ENCODE measurements around the gene GUSB. TPM values are rescaled to one million over a fixed set of nuclear protein-coding genes. Genes with fewer than 3 reads are reported as not detected.
A peak's percentile ranks its signal among the peaks of the same experiment; 100 is the strongest.
"Not testable (repeated sequence)": the region's sequence is repeated elsewhere in the genome, so short reads cannot be mapped to it uniquely, and the experiment has no call there.

Gene GUSB
- total RNA-seq (2012; rRNA removed) = 9.9 and 17.7 TPM in 2 replicates

DNA sequence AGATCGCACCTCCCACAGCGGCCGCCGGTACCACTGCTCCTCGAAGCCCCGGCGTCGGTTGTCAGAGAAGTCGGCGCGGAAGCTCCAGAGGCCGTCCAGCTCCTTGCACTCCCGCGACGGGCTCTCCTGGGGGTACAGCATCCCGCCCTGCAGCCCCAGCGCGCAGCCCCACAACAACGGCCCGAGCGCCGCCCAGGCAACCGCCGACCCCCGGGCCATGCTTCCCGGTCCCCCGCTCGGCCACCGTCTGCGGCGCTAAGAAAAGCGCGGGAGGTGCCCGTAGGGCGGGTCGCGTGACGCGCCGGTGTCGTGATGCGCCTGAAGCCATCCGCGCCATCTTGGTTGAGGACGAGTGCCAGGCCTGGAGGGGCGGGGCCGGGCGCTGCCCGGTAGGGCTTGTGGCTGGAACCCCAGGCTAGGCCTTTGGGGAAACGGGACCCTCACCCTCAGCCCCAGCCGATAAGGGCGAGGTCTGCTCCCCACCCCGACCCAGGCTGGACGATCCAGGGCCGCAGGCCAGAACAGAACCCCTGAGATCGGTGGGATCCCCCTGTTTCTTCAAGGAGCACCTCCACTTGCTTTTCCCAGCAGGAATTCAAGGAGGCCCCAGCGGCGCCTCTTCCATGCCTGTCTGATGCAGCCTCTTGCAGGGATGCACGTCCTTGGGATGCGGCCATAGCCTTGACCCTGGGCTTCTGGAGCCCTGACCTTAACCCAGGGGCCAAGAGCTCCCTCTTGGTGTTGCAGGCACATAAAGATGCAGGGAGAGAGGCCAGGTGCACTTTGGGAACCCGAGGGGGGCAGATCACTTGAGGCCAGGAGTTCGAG, at the start of gene GUSB:
GUSB (minus strand) TSS at position 249 of the 828 bp plus-strand sequence; CDS start at position 219, 30 bp downstream.
- H3K36me3 ChIP-seq (ENCODE audit: insufficient read depth, low read length) = peaks cover 10% of the 10 kb centered on the region
- peak within 1 kb of the TSS; percentile 77 for H3K4me2 ChIP-seq (ENCODE audit: low read length)
- peak within 1 kb of the TSS; percentile 88 for H3K4me3 ChIP-seq (ENCODE audit: low read length)
- H3K4me1 ChIP-seq (ENCODE audit: control insufficient read depth, insufficient read depth, low read length) = peaks cover 17% of the 10 kb centered on the region
- H3K27me3 ChIP-seq (ENCODE audit: control insufficient read depth, insufficient read depth, low read length) = no peaks in the 10 kb centered on the region
- peak within 1 kb of the TSS; percentile 82 for H3K9ac ChIP-seq (ENCODE audit: low read depth, low read length)
- no peaks in the 10 kb centered on the region for H3K9me3 ChIP-seq (replicated peaks; ENCODE audit: low read length)

DNA sequence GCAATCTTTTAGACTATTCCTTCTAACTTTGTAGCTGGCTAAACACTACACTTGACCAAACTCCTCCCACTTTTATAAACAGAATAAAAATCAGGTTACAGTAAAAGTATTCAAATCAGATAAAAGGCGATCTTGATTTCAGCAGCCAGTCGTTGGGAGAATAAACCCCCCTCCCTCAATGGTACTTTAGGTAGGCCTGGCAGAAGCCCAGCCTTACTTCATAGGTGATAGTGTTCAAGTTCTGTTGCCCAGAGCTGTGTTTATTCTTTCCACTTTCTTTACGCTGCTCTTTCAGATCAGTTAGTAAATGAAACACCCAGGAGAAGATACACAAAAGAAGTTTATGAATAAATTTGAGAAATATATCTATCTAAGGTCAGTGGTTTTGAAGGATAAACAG, 46.3 kb upstream of the GUSB start:
- not testable (repeated sequence) for H3K36me3 ChIP-seq (ENCODE audit: insufficient read depth, low read length); H3K4me2 ChIP-seq (ENCODE audit: low read length); H3K4me1 ChIP-seq (ENCODE audit: control insufficient read depth, insufficient read depth, low read length); H3K27me3 ChIP-seq (ENCODE audit: control insufficient read depth, insufficient read depth, low read length); H3K9ac ChIP-seq (ENCODE audit: low read depth, low read length); H3K4me3 ChIP-seq (ENCODE audit: low read length); H3K9me3 ChIP-seq (replicated peaks; ENCODE audit: low read length)

DNA sequence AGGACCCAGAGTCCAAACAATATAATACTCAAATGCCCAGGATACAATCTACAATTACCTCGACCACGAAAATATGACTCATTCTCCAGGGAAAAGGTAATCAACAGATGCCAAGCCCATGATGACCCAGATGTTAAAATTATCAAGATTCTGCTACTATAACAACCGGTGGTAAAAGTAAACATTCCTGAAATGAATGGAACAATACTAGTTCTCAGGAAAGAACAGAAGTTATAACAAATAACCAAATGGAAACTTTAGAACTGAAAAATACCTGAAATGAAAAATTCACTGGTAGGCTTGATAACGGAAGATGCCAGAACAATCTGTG, 34.1 kb upstream of the GUSB start:
- H3K4me1 ChIP-seq (ENCODE audit: control insufficient read depth, insufficient read depth, low read length) = peaks cover 4% of the 10 kb centered on the region
- H3K9me3 ChIP-seq (replicated peaks; ENCODE audit: low read length) = no peaks in the 10 kb centered on the region
- H3K27me3 ChIP-seq (ENCODE audit: control insufficient read depth, insufficient read depth, low read length) = peaks cover 8% of the 10 kb centered on the region
- H3K36me3 ChIP-seq (ENCODE audit: insufficient read depth, low read length) = no peaks in the 10 kb centered on the region
- no peak overlapping the region for H3K4me2 ChIP-seq (ENCODE audit: low read length)
- no peak overlapping the region for H3K9ac ChIP-seq (ENCODE audit: low read depth, low read length)
- H3K4me3 ChIP-seq (ENCODE audit: low read length) = no peak overlapping the region

- Histone ChIP-seq H3K4me3 (ENCODE audit: low read length) (no peak overlapping the region), H3K36me3 (ENCODE audit: insufficient read depth, low read length) (no peaks in the 10 kb centered on the region), H3K9ac (ENCODE audit: low read depth, low read length) (no peak overlapping the region), H3K27me3 (ENCODE audit: control insufficient read depth, insufficient read depth, low read length) (peaks cover 8% of the 10 kb centered on the region), H3K4me2 (ENCODE audit: low read length) (no peak overlapping the region), H3K9me3 (replicated peaks; ENCODE audit: low read length) (no peaks in the 10 kb centered on the region), H3K4me1 (ENCODE audit: control insufficient read depth, insufficient read depth, low read length) (peaks cover 4% of the 10 kb centered on the region)
Observed at GRCh38 chr7:66015440-66016130, 33.6 kb upstream of the GUSB start.

- H3K4me3 ChIP-seq (ENCODE audit: low read length) = no peak overlapping the region
- peaks cover 4% of the 10 kb centered on the region for H3K4me1 ChIP-seq (ENCODE audit: control insufficient read depth, insufficient read depth, low read length)
- H3K36me3 ChIP-seq (ENCODE audit: insufficient read depth, low read length) = no peaks in the 10 kb centered on the region
- no peak overlapping the region for H3K4me2 ChIP-seq (ENCODE audit: low read length)
- no peak overlapping the region for H3K9ac ChIP-seq (ENCODE audit: low read depth, low read length)
- no peaks in the 10 kb centered on the region for H3K9me3 ChIP-seq (replicated peaks; ENCODE audit: low read length)
- H3K27me3 ChIP-seq (ENCODE audit: control insufficient read depth, insufficient read depth, low read length) = peaks cover 8% of the 10 kb centered on the region
Observed at GRCh38 chr7:66013938-66014337, 31.9 kb upstream of the GUSB start.

DNA sequence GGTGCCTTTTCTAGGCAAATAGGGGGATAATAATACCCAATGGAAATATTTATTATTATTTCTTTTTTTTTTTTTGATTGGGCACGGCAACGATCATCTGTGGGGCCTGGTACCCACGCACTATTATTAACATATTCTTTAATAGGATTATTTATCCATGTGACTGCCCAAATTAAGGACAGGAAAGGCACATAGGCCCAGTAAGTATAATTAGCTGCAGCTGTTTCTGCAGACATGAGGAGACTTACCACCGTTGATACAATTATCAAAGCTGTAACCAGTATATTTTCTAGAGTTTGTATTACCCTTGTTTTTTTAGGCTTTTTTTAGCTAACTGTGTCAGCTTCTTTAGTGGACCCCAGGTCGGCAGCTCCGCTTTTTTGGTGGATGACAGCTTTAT, 25.2 kb upstream of the GUSB start:
- Histone ChIP-seq H3K4me2 (ENCODE audit: low read length) (no peak overlapping the region), H3K9ac (ENCODE audit: low read depth, low read length) (no peak overlapping the region), H3K4me3 (ENCODE audit: low read length) (no peak overlapping the region), H3K27me3 (ENCODE audit: control insufficient read depth, insufficient read depth, low read length) (no peaks in the 10 kb centered on the region), H3K9me3 (replicated peaks; ENCODE audit: low read length) (no peaks in the 10 kb centered on the region), H3K36me3 (ENCODE audit: insufficient read depth, low read length) (no peaks in the 10 kb centered on the region), H3K4me1 (ENCODE audit: control insufficient read depth, insufficient read depth, low read length) (no peaks in the 10 kb centered on the region)

DNA sequence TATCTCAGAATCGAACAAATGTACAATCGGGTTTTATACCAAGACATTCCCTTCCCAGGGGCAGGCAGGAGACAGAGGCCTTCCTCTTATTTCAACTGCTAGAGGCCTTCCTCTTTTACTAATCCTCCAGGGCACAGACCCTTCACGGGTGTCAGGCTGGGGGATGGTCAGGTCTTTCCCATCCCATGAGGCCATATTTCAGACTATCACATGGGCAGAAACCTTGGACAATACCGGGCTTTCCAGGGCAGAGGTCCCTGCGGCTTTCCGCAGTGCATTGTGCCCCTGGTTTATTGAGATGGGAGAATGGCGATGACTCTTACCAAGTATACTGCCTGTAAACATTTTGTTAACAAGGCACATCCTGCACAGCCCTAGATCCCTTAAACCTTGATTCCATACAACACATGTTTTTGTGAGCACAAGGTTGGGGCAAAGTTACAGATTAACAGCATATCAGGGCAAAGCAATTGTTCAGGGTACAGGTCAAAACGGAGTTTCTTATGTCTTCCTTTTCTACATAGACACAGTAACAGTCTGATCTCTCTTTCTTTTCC, 23.2 kb upstream of the GUSB start:
- not testable (repeated sequence) for H3K4me2 ChIP-seq (ENCODE audit: low read length); H3K9me3 ChIP-seq (replicated peaks; ENCODE audit: low read length); H3K27me3 ChIP-seq (ENCODE audit: control insufficient read depth, insufficient read depth, low read length); H3K9ac ChIP-seq (ENCODE audit: low read depth, low read length); H3K4me1 ChIP-seq (ENCODE audit: control insufficient read depth, insufficient read depth, low read length); H3K36me3 ChIP-seq (ENCODE audit: insufficient read depth, low read length); H3K4me3 ChIP-seq (ENCODE audit: low read length)

DNA sequence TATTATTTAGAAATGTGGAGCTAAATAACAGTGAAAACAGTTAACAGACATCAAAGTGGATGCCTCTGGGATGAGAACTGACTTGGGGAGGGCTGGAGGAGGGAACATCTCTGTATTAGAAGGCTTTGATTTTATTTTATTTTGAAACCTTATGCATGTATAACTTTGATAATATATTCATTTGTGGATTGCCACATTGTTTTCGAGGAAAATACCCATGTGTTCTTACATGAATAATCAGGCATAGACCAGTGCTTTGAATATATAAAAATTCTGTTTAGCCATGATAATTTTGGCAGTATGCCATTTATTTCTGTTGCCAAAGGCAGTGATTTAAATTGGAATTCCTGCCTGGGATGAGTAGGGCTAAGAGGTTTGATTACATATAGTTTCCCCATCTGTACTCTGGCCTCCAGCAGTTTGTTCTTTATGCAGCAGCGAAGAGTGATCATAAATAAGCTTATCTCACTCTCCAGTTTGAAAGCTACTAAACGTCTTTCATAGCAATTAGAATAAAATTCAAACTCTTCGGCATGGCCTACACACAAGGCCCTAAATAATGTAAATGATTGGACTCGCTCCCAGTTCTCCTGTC, 18.9 kb upstream of the GUSB start:
- H3K9ac ChIP-seq (ENCODE audit: low read depth, low read length); H3K9me3 ChIP-seq (replicated peaks; ENCODE audit: low read length): not testable (repeated sequence)

DNA sequence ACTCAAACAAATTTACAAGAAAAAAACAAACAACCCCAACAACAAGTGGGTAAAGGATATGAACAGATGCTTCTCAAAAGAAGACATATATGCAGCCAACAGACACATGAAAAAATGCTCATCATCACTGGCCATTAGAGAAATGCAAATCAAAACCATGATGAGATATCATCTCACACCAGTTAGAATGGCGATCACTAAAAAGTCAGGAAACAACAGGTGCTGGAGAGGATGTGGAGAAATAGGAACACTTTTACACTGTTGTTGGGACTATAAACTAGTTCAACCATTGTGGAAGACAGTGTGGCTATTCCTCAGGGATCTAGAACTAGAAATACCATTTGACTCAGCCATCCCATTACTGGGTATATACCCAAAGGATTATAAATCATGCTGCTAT, 13.0 kb upstream of the GUSB start:
- H3K4me2 ChIP-seq (ENCODE audit: low read length); H3K36me3 ChIP-seq (ENCODE audit: insufficient read depth, low read length); H3K27me3 ChIP-seq (ENCODE audit: control insufficient read depth, insufficient read depth, low read length); H3K9ac ChIP-seq (ENCODE audit: low read depth, low read length); H3K4me1 ChIP-seq (ENCODE audit: control insufficient read depth, insufficient read depth, low read length); H3K9me3 ChIP-seq (replicated peaks; ENCODE audit: low read length); H3K4me3 ChIP-seq (ENCODE audit: low read length): not testable (repeated sequence)

More for the DNA sequence above, 18.9 kb upstream of the GUSB start:
- not testable (repeated sequence) for H3K36me3 ChIP-seq (ENCODE audit: insufficient read depth, low read length); H3K4me3 ChIP-seq (ENCODE audit: low read length); H3K4me1 ChIP-seq (ENCODE audit: control insufficient read depth, insufficient read depth, low read length); H3K27me3 ChIP-seq (ENCODE audit: control insufficient read depth, insufficient read depth, low read length); H3K4me2 ChIP-seq (ENCODE audit: low read length)

- Histone ChIP-seq H3K4me3 (ENCODE audit: low read length) (no peak overlapping the region), H3K27me3 (ENCODE audit: control insufficient read depth, insufficient read depth, low read length) (peaks cover 3% of the 10 kb centered on the region), H3K4me2 (ENCODE audit: low read length) (no peak overlapping the region), H3K4me1 (ENCODE audit: control insufficient read depth, insufficient read depth, low read length) (no peaks in the 10 kb centered on the region), H3K36me3 (ENCODE audit: insufficient read depth, low read length) (no peaks in the 10 kb centered on the region), H3K9me3 (replicated peaks; ENCODE audit: low read length) (no peaks in the 10 kb centered on the region), H3K9ac (ENCODE audit: low read depth, low read length) (no peak overlapping the region)
Observed at GRCh38 chr7:65992526-65992925, 10.5 kb upstream of the GUSB start.

GRCh38 chr7:65991829-65992228, 9.8 kb upstream of the GUSB start:
- H3K36me3 ChIP-seq (ENCODE audit: insufficient read depth, low read length); H3K27me3 ChIP-seq (ENCODE audit: control insufficient read depth, insufficient read depth, low read length); H3K4me3 ChIP-seq (ENCODE audit: low read length); H3K9ac ChIP-seq (ENCODE audit: low read depth, low read length); H3K9me3 ChIP-seq (replicated peaks; ENCODE audit: low read length); H3K4me1 ChIP-seq (ENCODE audit: control insufficient read depth, insufficient read depth, low read length); H3K4me2 ChIP-seq (ENCODE audit: low read length): not testable (repeated sequence)

Data from skeletal muscle satellite cell (primary cell).